Measurements from ENCODE around the gene MYZAP.

GRCh38 chr15:57681011-57681410 lies 89.3 kb downstream of the MYZAP start:
- TF ChIP-seq, protein P1, sequence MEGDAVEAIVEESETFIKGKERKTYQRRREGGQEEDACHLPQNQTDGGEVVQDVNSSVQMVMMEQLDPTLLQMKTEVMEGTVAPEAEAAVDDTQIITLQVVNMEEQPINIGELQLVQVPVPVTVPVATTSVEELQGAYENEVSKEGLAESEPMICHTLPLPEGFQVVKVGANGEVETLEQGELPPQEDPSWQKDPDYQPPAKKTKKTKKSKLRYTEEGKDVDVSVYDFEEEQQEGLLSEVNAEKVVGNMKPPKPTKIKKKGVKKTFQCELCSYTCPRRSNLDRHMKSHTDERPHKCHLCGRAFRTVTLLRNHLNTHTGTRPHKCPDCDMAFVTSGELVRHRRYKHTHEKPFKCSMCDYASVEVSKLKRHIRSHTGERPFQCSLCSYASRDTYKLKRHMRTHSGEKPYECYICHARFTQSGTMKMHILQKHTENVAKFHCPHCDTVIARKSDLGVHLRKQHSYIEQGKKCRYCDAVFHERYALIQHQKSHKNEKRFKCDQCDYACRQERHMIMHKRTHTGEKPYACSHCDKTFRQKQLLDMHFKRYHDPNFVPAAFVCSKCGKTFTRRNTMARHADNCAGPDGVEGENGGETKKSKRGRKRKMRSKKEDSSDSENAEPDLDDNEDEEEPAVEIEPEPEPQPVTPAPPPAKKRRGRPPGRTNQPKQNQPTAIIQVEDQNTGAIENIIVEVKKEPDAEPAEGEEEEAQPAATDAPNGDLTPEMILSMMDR (IDR thresholded peaks at IDR 0.05): no peak
- no peak for TF ChIP-seq POLR2A (IDR thresholded peaks at IDR 0.05)

Measured in lower leg skin (tissue), 3 donors.